Activated gamma-delta T cell (primary cell): ENCODE measurements around the gene RNF227.
"Not testable (repeated sequence)": the region's sequence is repeated elsewhere in the genome, so short reads cannot be mapped to it uniquely, and the experiment has no call there.

Experiments used
- DNase-seq: peaks from one replicate; lab custom pipeline; 2025; lab: John Stamatoyannopoulos, UW

Gene RNF227

DNA sequence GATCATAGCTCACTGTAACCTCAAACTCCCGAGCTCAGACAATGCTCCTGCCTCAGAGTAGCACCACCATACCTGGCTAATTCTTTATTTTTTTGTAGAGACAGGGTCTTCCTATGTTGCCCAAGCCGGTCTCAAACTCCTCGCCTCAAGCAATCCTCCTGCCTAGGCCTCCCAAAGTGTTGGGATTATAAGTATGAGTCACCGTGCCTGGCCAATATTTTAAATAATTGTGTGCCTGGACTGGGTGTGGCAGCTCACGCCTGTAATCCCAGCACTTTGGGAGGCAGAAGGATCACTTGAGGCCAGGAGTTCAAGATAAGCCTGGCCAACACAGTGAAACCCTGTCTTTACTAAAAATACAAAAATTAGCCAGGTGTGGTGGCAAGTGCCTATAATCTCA, 51.7 kb downstream of the RNF227 start:
- not testable (repeated sequence) for DNase-seq
